ENCODE results near the gene HGFAC. TPM values are rescaled to one million over a fixed set of nuclear protein-coding genes. Genes with fewer than 3 reads are reported as not detected.

HGFAC gene
- polyA plus RNA-seq, 3 donors from 2014 or later: not detected

DNA sequence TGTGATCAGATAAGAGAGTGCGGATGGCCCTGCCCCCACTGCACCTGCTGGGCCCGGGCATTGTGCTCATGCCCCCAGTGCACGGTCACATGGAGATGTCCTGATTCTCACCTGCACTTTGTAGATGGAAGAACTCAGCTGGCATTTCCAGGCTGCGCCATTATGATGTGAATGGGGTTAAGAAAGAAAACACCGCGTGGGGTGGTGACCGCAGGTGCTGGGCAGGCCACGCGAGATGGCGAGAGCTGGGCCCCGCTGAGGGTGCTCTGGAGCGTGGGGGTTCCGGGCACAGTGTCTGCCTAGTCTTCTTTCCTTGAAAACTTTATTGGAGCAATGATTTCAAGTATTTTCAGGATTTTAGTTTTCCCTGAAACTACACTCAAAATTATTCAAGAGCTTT lies 17.8 kb upstream of the HGFAC start:
- Mint-ChIP-seq H3K4me3 (no peak overlapping the region), H3K27me3 (ENCODE audit: low read depth in 3 of 3) (no peaks in the 10 kb centered on the region), H3K36me3 (peaks cover 0 to 6% (median 4%) of the 10 kb centered on the region in 3 donors), H3K27ac (no peak overlapping the region), H3K9me3 (no peaks in the 10 kb centered on the region), H3K4me1 (no peaks in the 10 kb centered on the region)
- no peak for DNase-seq

DNA sequence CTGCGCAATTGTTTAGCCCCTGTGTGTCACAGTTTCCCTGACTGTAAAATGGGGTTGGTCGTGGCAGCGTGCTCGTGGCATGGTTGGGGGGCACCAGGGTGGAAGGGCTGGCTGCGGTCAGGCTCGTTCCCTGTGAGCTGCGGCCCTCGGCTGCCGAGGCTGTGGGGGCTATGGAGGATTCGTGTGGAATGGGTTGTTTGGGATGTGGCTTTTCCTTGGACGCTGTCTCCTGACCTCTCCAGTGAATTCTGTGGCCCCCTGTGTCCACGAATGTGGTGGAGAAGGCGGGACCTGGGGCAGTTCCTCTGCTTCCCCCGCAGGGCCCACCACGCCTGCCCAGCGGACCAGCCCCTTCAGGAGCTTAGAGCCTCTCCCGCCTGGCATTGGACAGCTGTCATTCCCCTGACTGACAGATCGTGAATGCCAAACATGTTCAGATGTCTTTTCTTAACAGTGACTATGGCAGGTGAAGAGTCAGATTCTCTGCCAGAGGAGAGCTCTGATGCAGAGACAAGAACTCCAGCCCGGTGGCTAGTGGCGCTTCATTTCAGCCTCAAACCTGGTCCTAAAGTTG lies 17.2 kb upstream of the HGFAC start:
- H3K4me1 Mint-ChIP-seq: no peaks in the 10 kb centered on the region
- no peak overlapping the region for H3K27ac Mint-ChIP-seq
- H3K27me3 Mint-ChIP-seq (ENCODE audit: low read depth in 3 of 3): no peaks in the 10 kb centered on the region
- peaks cover 0 to 4% (median 4%) of the 10 kb centered on the region in 3 donors for H3K36me3 Mint-ChIP-seq
- H3K9me3 Mint-ChIP-seq: no peaks in the 10 kb centered on the region
- no peak for DNase-seq
- H3K4me3 Mint-ChIP-seq: no peak overlapping the region

- no peaks in the 10 kb centered on the region for H3K4me1 Mint-ChIP-seq
- H3K27ac Mint-ChIP-seq: no peak overlapping the region
- DNase-seq: no peak
- H3K4me3 Mint-ChIP-seq: no peak overlapping the region
- no peaks in the 10 kb centered on the region for H3K27me3 Mint-ChIP-seq (ENCODE audit: low read depth in 3 of 3)
- H3K36me3 Mint-ChIP-seq: peaks cover 0 to 4% (median 0%) of the 10 kb centered on the region in 3 donors
- no peaks in the 10 kb centered on the region for H3K9me3 Mint-ChIP-seq
Measured at GRCh38 chr4:3426465-3427133, 15.2 kb upstream of the HGFAC start.

DNA sequence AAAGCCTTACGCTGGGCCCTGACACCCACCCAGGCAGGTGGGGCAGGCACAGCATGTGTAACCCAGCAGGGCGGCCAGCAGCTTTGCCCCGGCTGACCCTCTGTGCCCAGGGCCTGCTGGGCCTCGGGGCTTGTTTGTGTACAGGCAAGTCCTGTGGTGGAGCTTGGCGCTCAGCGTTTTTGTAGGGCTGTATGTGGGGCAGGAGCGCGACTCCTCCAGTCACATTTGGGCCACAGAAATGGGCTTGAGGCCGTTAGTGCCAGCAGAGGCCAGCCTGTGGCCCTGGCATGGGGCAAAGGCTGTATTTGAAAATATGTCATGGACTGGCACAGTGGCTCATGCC lies 14.7 kb upstream of the HGFAC start:
- no peak for DNase-seq
- H3K27ac Mint-ChIP-seq: no peak overlapping the region
- H3K4me3 Mint-ChIP-seq: no peak overlapping the region
- H3K27me3 Mint-ChIP-seq (ENCODE audit: low read depth in 3 of 3): no peaks in the 10 kb centered on the region
- H3K36me3 Mint-ChIP-seq: peaks cover 0 to 4% (median 0%) of the 10 kb centered on the region in 3 donors
- H3K9me3 Mint-ChIP-seq: no peaks in the 10 kb centered on the region
- no peaks in the 10 kb centered on the region for H3K4me1 Mint-ChIP-seq

GRCh38 chr4:3427706-3428446 lies 13.9 kb upstream of the HGFAC start:
- no peak overlapping the region for H3K27ac Mint-ChIP-seq

GRCh38 chr4:3429651-3430050 lies 12.1 kb upstream of the HGFAC start:
- Mint-ChIP-seq H3K36me3 (peaks cover 0 to 4% (median 0%) of the 10 kb centered on the region in 3 donors), H3K4me3 (no peak overlapping the region), H3K9me3 (no peaks in the 10 kb centered on the region), H3K27me3 (ENCODE audit: low read depth in 3 of 3) (no peaks in the 10 kb centered on the region), H3K27ac (peak overlapping the region in 1 of 6 donors; percentile 40), H3K4me1 (no peaks in the 10 kb centered on the region)
- no peak for DNase-seq

More at GRCh38 chr4:3427706-3428446, 13.9 kb upstream of the HGFAC start:
- no peak for DNase-seq
- Mint-ChIP-seq H3K36me3 (peaks cover 0 to 4% (median 0%) of the 10 kb centered on the region in 3 donors), H3K27me3 (ENCODE audit: low read depth in 3 of 3) (no peaks in the 10 kb centered on the region), H3K4me3 (no peak overlapping the region), H3K9me3 (no peaks in the 10 kb centered on the region), H3K4me1 (no peaks in the 10 kb centered on the region)

- Mint-ChIP-seq H3K9me3 (no peaks in the 10 kb centered on the region), H3K27ac (no peak overlapping the region)
Measured at GRCh38 chr4:3430524-3430923, 11.2 kb upstream of the HGFAC start.

DNA sequence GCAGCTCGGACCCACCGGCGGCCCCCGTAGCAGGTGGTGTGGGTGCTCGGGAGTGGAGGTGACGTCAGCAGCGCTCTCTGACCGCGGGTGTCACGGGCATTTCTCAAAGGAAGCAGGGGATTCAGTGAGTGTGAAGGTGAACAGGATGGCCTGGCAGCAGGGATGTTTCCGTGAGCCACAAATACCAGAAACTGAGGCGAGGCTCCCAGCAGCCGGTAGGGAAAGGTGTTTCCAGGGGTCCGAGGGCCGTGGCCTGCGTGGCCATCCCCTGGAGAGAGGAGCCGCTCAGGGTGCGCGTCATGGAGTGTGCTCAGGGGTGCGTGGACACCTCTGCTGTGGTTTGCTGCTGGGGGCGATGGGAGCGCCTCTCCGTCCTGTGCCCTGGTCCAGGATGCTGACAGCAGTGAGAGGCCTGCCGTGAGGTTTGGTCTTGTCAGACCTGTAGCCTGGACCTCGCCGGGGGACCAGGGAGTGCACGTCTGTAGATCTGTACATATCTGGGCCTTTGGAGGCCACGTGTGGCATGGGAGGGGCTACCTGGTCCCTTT lies 10.2 kb upstream of the HGFAC start:
- Mint-ChIP-seq H3K4me1 (no peaks in the 10 kb centered on the region), H3K27me3 (ENCODE audit: low read depth in 3 of 3) (peaks cover 0 to 2% (median 0%) of the 10 kb centered on the region in 3 donors), H3K27ac (no peak overlapping the region), H3K9me3 (no peaks in the 10 kb centered on the region), H3K36me3 (peaks cover 0 to 4% (median 0%) of the 10 kb centered on the region in 3 donors), H3K4me3 (no peak overlapping the region)
- no peak for DNase-seq

More at GRCh38 chr4:3430524-3430923, 11.2 kb upstream of the HGFAC start:
- Mint-ChIP-seq H3K36me3 (peaks cover 0 to 4% (median 0%) of the 10 kb centered on the region in 3 donors), H3K4me1 (no peaks in the 10 kb centered on the region), H3K4me3 (no peak overlapping the region), H3K27me3 (ENCODE audit: low read depth in 3 of 3) (no peaks in the 10 kb centered on the region)
- no peak for DNase-seq

- no peak for DNase-seq
- Mint-ChIP-seq H3K9me3 (no peaks in the 10 kb centered on the region), H3K36me3 (peaks cover 0 to 4% (median 0%) of the 10 kb centered on the region in 3 donors), H3K4me1 (no peaks in the 10 kb centered on the region), H3K4me3 (no peak overlapping the region), H3K27ac (no peak overlapping the region), H3K27me3 (ENCODE audit: low read depth in 3 of 3) (peaks cover 0 to 2% (median 0%) of the 10 kb centered on the region in 3 donors)
Measured at GRCh38 chr4:3432381-3432790, 9.4 kb upstream of the HGFAC start.

- Mint-ChIP-seq H3K27me3 (ENCODE audit: low read depth in 3 of 3) (peaks cover 0 to 2% (median 0%) of the 10 kb centered on the region in 3 donors), H3K27ac (no peak overlapping the region), H3K4me1 (no peaks in the 10 kb centered on the region), H3K9me3 (no peaks in the 10 kb centered on the region), H3K4me3 (no peak overlapping the region), H3K36me3 (peaks cover 0 to 2% (median 0%) of the 10 kb centered on the region in 3 donors)
- DNase-seq: no peak
Measured at GRCh38 chr4:3433138-3433869, 8.5 kb upstream of the HGFAC start.

GRCh38 chr4:3434881-3435685 lies 6.7 kb upstream of the HGFAC start:
- H3K27ac Mint-ChIP-seq: no peak overlapping the region
- peaks cover 0 to 1% (median 0%) of the 10 kb centered on the region in 6 donors for H3K9me3 Mint-ChIP-seq
- H3K4me3 Mint-ChIP-seq: no peak overlapping the region
- H3K4me1 Mint-ChIP-seq: no peaks in the 10 kb centered on the region
- H3K27me3 Mint-ChIP-seq (ENCODE audit: low read depth in 3 of 3): peaks cover 0 to 2% (median 1%) of the 10 kb centered on the region in 3 donors
- DNase-seq: no peak
- no peaks in the 10 kb centered on the region for H3K36me3 Mint-ChIP-seq

DNA sequence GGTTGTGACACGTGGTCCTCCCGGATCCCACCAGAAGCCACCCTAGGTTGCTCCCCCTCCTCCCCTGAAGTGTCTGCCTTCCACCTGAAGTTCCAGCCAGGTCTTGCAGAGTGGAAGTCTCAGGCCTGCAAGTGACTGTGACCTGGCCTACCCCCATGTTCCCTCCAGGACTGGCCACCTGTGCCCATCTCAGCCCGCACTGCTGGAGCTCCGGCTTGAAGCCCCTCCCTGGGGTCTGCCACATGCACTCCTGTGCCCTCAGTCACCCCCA lies 6.1 kb upstream of the HGFAC start:
- no peaks in the 10 kb centered on the region for H3K36me3 Mint-ChIP-seq
- H3K4me3 Mint-ChIP-seq: no peak overlapping the region
- no peak overlapping the region for H3K27ac Mint-ChIP-seq
- H3K9me3 Mint-ChIP-seq: peaks cover 0 to 1% (median 0%) of the 10 kb centered on the region in 6 donors
- H3K4me1 Mint-ChIP-seq: no peaks in the 10 kb centered on the region
- H3K27me3 Mint-ChIP-seq (ENCODE audit: low read depth in 3 of 3): peaks cover 0 to 2% (median 1%) of the 10 kb centered on the region in 3 donors
- no peak for DNase-seq
